HuH-7 (cell line): ENCODE results near the gene HLTF.

Source experiments
- DNase-seq: peaks from one replicate; pipeline ENCODE4 v3.0.0; 2011; ENCODE audit warnings: low spot score

HLTF gene

GRCh38 chr3:149016669-149017541 is 69.4 kb downstream of the HLTF start:
- DNase-seq: no peak

- DNase-seq: no peak
These were observed 70.1 kb downstream of the HLTF start for GRCh38 chr3:149016242-149016641.

- no peak for DNase-seq
These were observed 70.9 kb downstream of the HLTF start for GRCh38 chr3:149015393-149015792.

GRCh38 chr3:149013726-149014125 is 72.6 kb downstream of the HLTF start:
- DNase-seq: no peak

- DNase-seq: no peak
These were observed 74.7 kb downstream of the HLTF start for GRCh38 chr3:149011676-149012075.

- DNase-seq: no peak
These were observed 75.4 kb downstream of the HLTF start for GRCh38 chr3:149010966-149011365.

- DNase-seq: peak; percentile 23
These were observed 75.8 kb downstream of the HLTF start for GRCh38 chr3:149010504-149010951.

GRCh38 chr3:149009732-149010131 is 76.6 kb downstream of the HLTF start:
- DNase-seq: no peak

GRCh38 chr3:149007567-149008257 is 78.6 kb downstream of the HLTF start:
- DNase-seq: no peak

GRCh38 chr3:149005416-149005815 is 80.9 kb downstream of the HLTF start:
- DNase-seq: no peak

GRCh38 chr3:149004622-149005021 is 81.7 kb downstream of the HLTF start:
- DNase-seq: no peak

- no peak for DNase-seq
These were observed 82.6 kb downstream of the HLTF start for GRCh38 chr3:149003653-149004305.

GRCh38 chr3:149001727-149002126 is 84.6 kb downstream of the HLTF start:
- DNase-seq: no peak

- no peak for DNase-seq
These were observed 86.1 kb downstream of the HLTF start for GRCh38 chr3:149000206-149000745.

- no peak for DNase-seq
These were observed 86.5 kb downstream of the HLTF start for GRCh38 chr3:148999806-149000205.

- DNase-seq: no peak
These were observed 87.5 kb downstream of the HLTF start for GRCh38 chr3:148998715-148999423.

GRCh38 chr3:148998297-148998696 is 88.0 kb downstream of the HLTF start:
- DNase-seq: no peak

- DNase-seq: no peak
These were observed 88.7 kb downstream of the HLTF start for GRCh38 chr3:148997623-148998022.

- no peak for DNase-seq
These were observed 93.6 kb downstream of the HLTF start for GRCh38 chr3:148992635-148993255.

GRCh38 chr3:148992027-148992634 is 94.2 kb downstream of the HLTF start:
- peak; percentile 20 for DNase-seq
